Nephron (organoid): ENCODE data around the gene WLS.

Experiments
- H3K27ac Mint-ChIP-seq, 3 experiments: 2 replicates each; pipeline ENCODE4 v1.8.0; 2020; ENCODE audit warnings: mixed read lengths in 3 of 3, mild to moderate bottlenecking in 2 of 3, moderate library complexity in 1 of 3
- H3K27me3 Mint-ChIP-seq: 2 replicates; pipeline ENCODE4 v1.8.0; 2021; ENCODE audit warnings: low read depth, mild to moderate bottlenecking, moderate library complexity, mixed read lengths
- H3K36me3 Mint-ChIP-seq: 2 replicates; pipeline ENCODE4 v1.8.0; 2020; ENCODE audit warnings: low read depth, mixed read lengths
- H3K4me1 Mint-ChIP-seq: 2 replicates; pipeline ENCODE4 v1.8.0; 2020; ENCODE audit warnings: mixed read lengths
- H3K4me3 Mint-ChIP-seq, 3 experiments: 2 replicates each; pipeline ENCODE4 v1.8.0; 2020; ENCODE audit warnings: mild to moderate bottlenecking in 3 of 3, mixed read lengths in 3 of 3, moderate library complexity in 2 of 3
- H3K9me3 Mint-ChIP-seq: 2 replicates; pipeline ENCODE4 v1.8.0; 2020; ENCODE audit warnings: mixed read lengths
- TF ChIP-seq, protein P1 (sequence below), 3 experiments: fragments of 200-600 bp; sonication (generic); IDR thresholded peaks; one replicate each; pipeline ENCODE4 v1.5.0; 2021; ENCODE audit warnings: antibody characterized with exemption in 3 of 3; ENCODE audit not compliant: unreplicated experiment in 3 of 3

WLS gene

DNA sequence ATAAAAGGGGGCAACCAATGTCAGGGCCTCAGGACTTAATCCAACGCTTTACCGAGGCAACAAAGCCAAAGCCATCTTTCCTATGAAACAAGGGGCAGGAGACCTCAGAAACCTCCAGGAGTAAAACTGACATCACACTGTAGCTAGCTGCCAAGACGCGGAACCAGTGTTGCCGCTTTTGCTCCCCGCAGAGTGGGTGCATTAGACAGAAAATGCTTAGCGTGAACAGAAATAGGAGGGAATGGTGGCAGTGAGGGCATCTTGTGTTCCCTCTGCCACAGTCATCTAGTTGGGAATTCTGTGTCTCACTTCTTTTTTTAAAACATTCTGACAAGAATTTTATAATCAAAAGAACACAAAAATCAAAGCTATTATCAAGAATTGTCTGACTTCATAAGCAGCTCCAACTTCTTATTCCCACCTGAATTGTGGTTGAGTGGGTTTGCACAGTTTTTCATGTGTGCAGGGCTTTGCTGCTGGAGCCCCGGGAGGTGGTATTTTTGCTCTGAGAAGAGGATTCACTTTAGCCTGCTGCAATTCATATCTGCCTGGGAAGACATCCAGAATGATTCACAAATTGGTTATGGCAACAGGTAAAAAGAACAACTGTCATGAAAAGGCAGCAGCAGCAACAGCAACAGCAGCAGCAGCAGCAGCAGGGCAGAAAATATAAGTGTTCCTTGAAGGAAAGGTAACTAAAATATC is 99.7 kb downstream of the WLS start:
- no peak overlapping the region for H3K4me3 Mint-ChIP-seq
- no peak overlapping the region for H3K27ac Mint-ChIP-seq
- H3K4me1 Mint-ChIP-seq, result no peaks in the 10 kb centered on the region
- H3K27me3 Mint-ChIP-seq, result no peaks in the 10 kb centered on the region
- peaks cover 60% of the 10 kb centered on the region for H3K36me3 Mint-ChIP-seq
- TF ChIP-seq, protein P1, sequence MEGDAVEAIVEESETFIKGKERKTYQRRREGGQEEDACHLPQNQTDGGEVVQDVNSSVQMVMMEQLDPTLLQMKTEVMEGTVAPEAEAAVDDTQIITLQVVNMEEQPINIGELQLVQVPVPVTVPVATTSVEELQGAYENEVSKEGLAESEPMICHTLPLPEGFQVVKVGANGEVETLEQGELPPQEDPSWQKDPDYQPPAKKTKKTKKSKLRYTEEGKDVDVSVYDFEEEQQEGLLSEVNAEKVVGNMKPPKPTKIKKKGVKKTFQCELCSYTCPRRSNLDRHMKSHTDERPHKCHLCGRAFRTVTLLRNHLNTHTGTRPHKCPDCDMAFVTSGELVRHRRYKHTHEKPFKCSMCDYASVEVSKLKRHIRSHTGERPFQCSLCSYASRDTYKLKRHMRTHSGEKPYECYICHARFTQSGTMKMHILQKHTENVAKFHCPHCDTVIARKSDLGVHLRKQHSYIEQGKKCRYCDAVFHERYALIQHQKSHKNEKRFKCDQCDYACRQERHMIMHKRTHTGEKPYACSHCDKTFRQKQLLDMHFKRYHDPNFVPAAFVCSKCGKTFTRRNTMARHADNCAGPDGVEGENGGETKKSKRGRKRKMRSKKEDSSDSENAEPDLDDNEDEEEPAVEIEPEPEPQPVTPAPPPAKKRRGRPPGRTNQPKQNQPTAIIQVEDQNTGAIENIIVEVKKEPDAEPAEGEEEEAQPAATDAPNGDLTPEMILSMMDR (IDR thresholded peaks at IDR 0.05; ENCODE audit: unreplicated experiment in 3 of 3), result no peak
- no peaks in the 10 kb centered on the region for H3K9me3 Mint-ChIP-seq

DNA sequence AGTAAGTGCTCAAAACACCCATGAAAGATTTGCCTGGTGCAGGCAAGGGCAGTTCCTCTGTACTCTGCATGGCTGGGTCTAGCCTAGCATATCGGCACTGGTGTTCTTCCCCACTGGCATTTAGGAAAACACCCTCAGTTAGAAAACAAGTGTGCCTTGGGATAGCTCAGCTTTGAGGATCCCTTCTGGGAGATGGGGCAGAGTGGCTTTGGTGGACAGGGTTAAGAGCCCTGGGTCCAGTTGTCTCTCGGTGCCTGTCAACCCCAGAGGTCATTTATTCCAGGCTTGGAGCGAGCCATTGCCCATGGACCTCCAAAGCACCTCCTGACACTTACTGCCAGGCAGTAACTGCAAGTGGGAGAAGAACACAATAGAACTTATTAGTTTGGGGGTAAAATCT is 101.1 kb downstream of the WLS start:
- Mint-ChIP-seq H3K9me3 (no peaks in the 10 kb centered on the region), H3K27me3 (no peaks in the 10 kb centered on the region), H3K4me3 (no peak overlapping the region), H3K4me1 (no peaks in the 10 kb centered on the region), H3K27ac (no peak overlapping the region), H3K36me3 (peaks cover 54% of the 10 kb centered on the region)
- TF ChIP-seq, protein P1 (IDR thresholded peaks at IDR 0.05; ENCODE audit: unreplicated experiment in 3 of 3), result no peak

DNA sequence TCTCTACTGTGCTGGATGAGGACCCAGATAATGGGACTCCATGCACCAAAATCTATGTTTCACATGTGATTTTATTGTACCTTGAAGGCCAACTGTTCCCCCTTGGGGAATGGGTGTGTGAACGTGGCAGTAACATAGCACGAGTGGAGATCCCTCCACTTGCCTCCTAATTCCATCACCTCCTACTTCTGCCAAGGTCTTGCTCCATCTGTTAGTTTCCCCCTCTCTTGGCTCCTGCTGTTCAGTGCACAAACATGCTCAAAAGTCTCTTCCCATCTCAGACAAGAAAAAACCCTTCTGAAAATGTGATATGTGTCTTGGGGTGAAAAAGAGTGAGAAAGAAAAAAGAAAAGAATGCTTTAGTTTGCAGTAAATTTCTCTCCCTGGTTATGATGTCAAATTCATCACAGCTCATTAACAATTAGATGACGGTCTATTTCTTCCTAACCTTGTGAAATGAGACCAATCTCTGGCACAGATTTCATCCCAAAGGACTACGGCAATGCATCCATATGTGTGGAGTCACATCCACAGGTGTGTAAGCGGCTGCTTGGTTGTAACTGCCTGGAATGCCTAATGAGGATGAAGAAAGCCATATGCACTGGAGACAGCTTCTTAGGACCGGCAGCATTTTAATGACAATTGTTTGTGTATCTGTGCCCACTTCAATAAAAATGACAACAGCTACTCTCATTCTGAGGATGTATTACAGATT is 102.6 kb downstream of the WLS start:
- TF ChIP-seq, protein P1 (IDR thresholded peaks at IDR 0.05; ENCODE audit: unreplicated experiment in 3 of 3), result no peak
- no peak overlapping the region for H3K4me3 Mint-ChIP-seq
- H3K4me1 Mint-ChIP-seq, result no peaks in the 10 kb centered on the region
- no peaks in the 10 kb centered on the region for H3K27me3 Mint-ChIP-seq
- H3K9me3 Mint-ChIP-seq, result no peaks in the 10 kb centered on the region
- peak overlapping the region in 1 of 3 experiments; percentile 10 for H3K27ac Mint-ChIP-seq
- peaks cover 51% of the 10 kb centered on the region for H3K36me3 Mint-ChIP-seq

DNA sequence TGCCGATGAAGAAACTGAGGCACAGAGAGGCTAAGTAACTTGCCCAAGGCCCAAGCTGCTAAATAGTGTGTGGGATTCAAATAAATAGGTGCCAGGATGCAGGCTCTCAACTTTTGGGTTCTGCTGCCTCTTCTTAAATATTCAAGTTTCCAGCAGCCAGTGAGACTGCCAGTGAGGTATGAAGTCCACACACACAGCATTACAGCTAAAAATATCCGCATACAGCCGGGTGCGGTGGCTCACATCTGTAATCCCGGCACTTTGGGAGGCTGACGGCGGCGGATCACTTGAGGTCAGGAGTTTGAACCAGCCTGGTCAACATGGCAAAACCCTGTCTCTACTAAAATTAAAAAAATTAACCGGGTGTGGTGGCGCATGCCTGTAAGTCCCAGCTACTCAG is 103.5 kb downstream of the WLS start:
- TF ChIP-seq, protein P1 (IDR thresholded peaks at IDR 0.05; ENCODE audit: unreplicated experiment in 3 of 3), result no peak
- Mint-ChIP-seq H3K27me3 (no peaks in the 10 kb centered on the region), H3K9me3 (no peaks in the 10 kb centered on the region), H3K27ac (no peak overlapping the region), H3K4me3 (no peak overlapping the region), H3K36me3 (peaks cover 46% of the 10 kb centered on the region), H3K4me1 (no peaks in the 10 kb centered on the region)

DNA sequence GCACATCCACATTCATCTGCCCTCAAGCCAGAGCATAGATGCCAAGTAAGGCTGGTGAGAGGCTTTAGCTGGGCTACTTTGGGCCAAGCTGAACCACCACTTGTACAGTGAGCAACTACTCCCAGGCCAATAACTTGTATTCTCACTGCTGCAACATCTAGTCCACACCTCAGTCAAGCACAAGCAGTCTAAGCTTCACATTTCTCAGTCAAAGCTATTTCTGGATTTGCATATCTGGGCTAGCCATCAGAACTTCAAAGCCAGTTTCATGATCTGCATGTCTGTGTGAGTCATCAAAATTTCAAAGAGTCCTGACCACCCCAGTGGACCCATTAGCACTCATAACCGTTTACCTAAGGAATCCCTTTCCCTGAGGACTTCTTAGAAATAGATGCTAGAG is 104.2 kb downstream of the WLS start:
- TF ChIP-seq, protein P1 (IDR thresholded peaks at IDR 0.05; ENCODE audit: unreplicated experiment in 3 of 3), result no peak
- no peaks in the 10 kb centered on the region for H3K9me3 Mint-ChIP-seq

More for the DNA sequence above, 104.2 kb downstream of the WLS start:
- Mint-ChIP-seq H3K27ac (peak overlapping the region in 1 of 3 experiments; percentile 50), H3K27me3 (no peaks in the 10 kb centered on the region), H3K36me3 (peaks cover 40% of the 10 kb centered on the region), H3K4me3 (no peak overlapping the region), H3K4me1 (no peaks in the 10 kb centered on the region)
